Neural cell (in vitro differentiated cells): ENCODE data around the gene PLEKHM1. TPM values are rescaled to one million over a fixed set of nuclear protein-coding genes. Genes with fewer than 3 reads are reported as not detected.
"Not testable (repeated sequence)": the region's sequence is repeated elsewhere in the genome, so short reads cannot be mapped to it uniquely, and the experiment has no call there.

Experiments
- H2AFZ ChIP-seq: fragments of 200-600, 300-800 bp; sonication (generic), shearing (Covaris generic); 2 replicates; pipeline ENCODE4 v1.6.0; 2014; ENCODE audit warnings: low read depth, mild to moderate bottlenecking, antibody characterized with exemption, low read length, moderate library complexity
- H3F3A ChIP-seq: fragments of 200-600 bp; shearing (Covaris generic); 2 replicates; pipeline ENCODE4 v1.6.1; 2016; ENCODE audit warnings: mild to moderate bottlenecking, moderate library complexity, mixed read lengths, antibody characterized with exemption, low read length; ENCODE audit not compliant: insufficient read depth, poor library complexity, severe bottlenecking
- H3K27ac ChIP-seq: fragments of 200-600, 300-800 bp; sonication (generic), shearing (Covaris generic); 2 replicates; pipeline ENCODE4 v1.5.1; 2014; ENCODE audit warnings: mild to moderate bottlenecking, low read length, moderate library complexity
- H3K27me3 ChIP-seq: fragments of 300-800, 200-600 bp; sonication (generic), shearing (Covaris generic); 2 replicates; pipeline ENCODE4 v1.6.0; 2014; ENCODE audit warnings: mild to moderate bottlenecking, low read depth, low read length, moderate library complexity; ENCODE audit not compliant: insufficient read depth
- H3K36me3 ChIP-seq: fragments of 300-800, 200-600 bp; sonication (generic), shearing (Covaris generic); 2 replicates; pipeline ENCODE4 v1.5.1; 2014; ENCODE audit warnings: mild to moderate bottlenecking, antibody characterized with exemption, low read length, moderate library complexity; ENCODE audit not compliant: insufficient read depth
- H3K4me2 ChIP-seq: fragments of 300-800, 200-600 bp; sonication (generic), shearing (Covaris generic); 2 replicates; pipeline ENCODE4 v1.6.0; 2014; ENCODE audit warnings: mild to moderate bottlenecking, low read length
- H3K4me3 ChIP-seq: fragments of 300-800, 200-600 bp; sonication (generic), shearing (Covaris generic); 2 replicates; pipeline ENCODE4 v1.5.1; 2014; ENCODE audit warnings: mild to moderate bottlenecking, low read length, moderate library complexity
- H3K79me2 ChIP-seq: fragments of 200-600 bp; shearing (Covaris generic); replicated peaks from 2 replicates; pipeline ENCODE4 v1.6.0; 2014; ENCODE audit warnings: mild to moderate bottlenecking, low read length, moderate library complexity; ENCODE audit not compliant: insufficient read depth
- H3K9ac ChIP-seq: fragments of 300-800, 200-600 bp; sonication (generic), shearing (Covaris generic); 2 replicates; pipeline ENCODE4 v1.6.1; 2016; ENCODE audit warnings: mild to moderate bottlenecking, low read length, mixed read lengths
- H3K9me2 ChIP-seq: fragments of 200-600 bp; shearing (Covaris generic); 2 replicates; pipeline ENCODE4 v1.6.1; 2016; ENCODE audit warnings: mild to moderate bottlenecking, low read length, mixed read lengths; ENCODE audit not compliant: insufficient read depth
- H3K9me3 ChIP-seq: fragments of 200-600, 300-800 bp; sonication (generic), shearing (Covaris generic); 2 replicates; pipeline ENCODE4 v1.6.1; 2016; ENCODE audit warnings: mild to moderate bottlenecking, mixed run types, low read length, moderate library complexity, mixed read lengths
- H4K20me1 ChIP-seq: fragments of 200-600 bp; shearing (Covaris generic); 2 replicates; pipeline ENCODE4 v1.6.1; 2016; ENCODE audit warnings: mild to moderate bottlenecking, mixed run types; ENCODE audit not compliant: insufficient read depth
- polyA plus RNA-seq: library from polyadenylated mRNA; depleted of rRNA; stranded (reverse); fragments of >200 nt; gene quantifications from 2 replicates; pipeline ENCODE4 v1.2.3, GENCODE V29; 2014

The PLEKHM1 gene
- polyA plus RNA-seq, 1 donor from 2014 or later = 3.1 TPM

DNA sequence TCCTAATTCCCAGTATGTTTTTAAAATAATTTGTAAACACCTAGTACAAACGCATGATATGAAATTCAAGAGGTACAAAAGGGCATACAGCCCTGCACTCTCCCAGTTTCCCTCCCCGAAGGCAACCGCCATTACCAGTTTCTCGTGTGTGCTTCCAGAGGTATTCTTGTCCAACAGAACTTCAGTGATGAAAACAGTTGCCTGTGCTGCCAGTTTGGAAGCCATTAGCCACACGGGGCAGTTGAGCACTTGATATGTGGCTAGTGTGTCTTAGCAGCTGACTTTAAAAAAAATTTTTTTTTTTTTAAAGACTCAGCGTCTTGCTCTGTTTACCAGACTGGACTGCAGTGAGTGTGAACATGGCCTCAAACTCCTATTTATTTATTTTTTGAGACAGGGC lies 7.9 kb upstream of the PLEKHM1 start:
- not testable (repeated sequence) for H3F3A ChIP-seq, H3K9ac ChIP-seq, H3K27ac ChIP-seq

GRCh38 chr17:45497449-45497848 lies 6.9 kb upstream of the PLEKHM1 start:
- H3K27ac ChIP-seq, H3K9ac ChIP-seq, H3K4me2 ChIP-seq, H2AFZ ChIP-seq, H3K9me3 ChIP-seq, H3K27me3 ChIP-seq, H4K20me1 ChIP-seq, H3F3A ChIP-seq, H3K9me2 ChIP-seq, H3K79me2 ChIP-seq, H3K4me3 ChIP-seq, H3K36me3 ChIP-seq: not testable (repeated sequence)

More for the DNA sequence above, 7.9 kb upstream of the PLEKHM1 start:
- H4K20me1 ChIP-seq, H3K4me3 ChIP-seq, H3K9me3 ChIP-seq, H3K27me3 ChIP-seq, H3K79me2 ChIP-seq, H2AFZ ChIP-seq, H3K4me2 ChIP-seq, H3K9me2 ChIP-seq, H3K36me3 ChIP-seq: not testable (repeated sequence)

DNA sequence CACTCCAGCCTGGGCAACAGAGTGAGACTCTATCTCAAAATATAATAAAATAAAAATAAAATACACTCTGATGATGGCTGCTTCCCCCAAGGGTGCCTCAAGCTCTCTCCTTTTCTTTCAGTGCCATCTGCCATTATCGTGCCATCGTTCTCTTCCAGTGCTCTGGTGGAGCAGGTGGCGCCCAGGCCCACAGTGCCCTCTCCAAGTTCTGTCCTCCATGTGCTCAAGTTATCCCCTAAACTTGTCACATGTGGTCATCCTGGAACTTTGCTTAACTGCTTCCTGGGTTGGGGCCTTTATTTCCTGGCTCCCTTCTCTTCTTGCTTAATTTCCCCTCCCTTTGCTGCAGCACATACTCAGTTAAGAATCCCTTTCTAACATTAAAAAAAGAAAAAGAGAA lies 6.0 kb upstream of the PLEKHM1 start:
- H3K4me3 ChIP-seq, H3K9me3 ChIP-seq, H3K36me3 ChIP-seq, H2AFZ ChIP-seq, H3K27me3 ChIP-seq, H3K4me2 ChIP-seq, H3K9ac ChIP-seq, H3K9me2 ChIP-seq, H3F3A ChIP-seq, H3K27ac ChIP-seq, H4K20me1 ChIP-seq, H3K79me2 ChIP-seq: not testable (repeated sequence)

GRCh38 chr17:45494556-45494955 lies 4.0 kb upstream of the PLEKHM1 start:
- H3F3A ChIP-seq, H3K4me2 ChIP-seq, H3K4me3 ChIP-seq, H3K27ac ChIP-seq, H4K20me1 ChIP-seq, H2AFZ ChIP-seq, H3K79me2 ChIP-seq, H3K9ac ChIP-seq, H3K36me3 ChIP-seq, H3K9me2 ChIP-seq, H3K27me3 ChIP-seq, H3K9me3 ChIP-seq: not testable (repeated sequence)

DNA sequence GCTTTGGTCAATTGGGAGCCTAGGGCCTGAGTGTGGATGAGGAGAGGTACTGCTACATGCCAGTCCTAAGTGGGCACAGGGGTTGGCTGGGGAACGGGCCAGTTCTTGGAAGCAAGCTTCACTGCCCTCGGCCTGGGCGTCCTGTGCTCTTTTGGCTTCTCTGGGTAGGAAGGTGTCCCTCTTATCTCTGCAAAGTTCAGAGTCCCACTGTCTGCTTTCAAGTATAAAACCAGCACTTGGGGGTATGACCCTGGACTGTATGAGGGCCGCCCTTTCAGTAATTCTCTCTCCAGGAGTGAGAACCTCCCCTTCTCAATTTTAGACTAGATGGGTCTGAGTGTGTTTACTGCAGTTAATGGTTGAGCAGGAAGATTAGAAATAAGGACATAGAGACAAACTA lies 1.6 kb upstream of the PLEKHM1 start:
- not testable (repeated sequence) for H3K9me3 ChIP-seq, H3K4me2 ChIP-seq, H3K27me3 ChIP-seq, H3K27ac ChIP-seq, H3K79me2 ChIP-seq, H3F3A ChIP-seq, H3K9me2 ChIP-seq, H4K20me1 ChIP-seq, H2AFZ ChIP-seq, H3K4me3 ChIP-seq, H3K9ac ChIP-seq, H3K36me3 ChIP-seq

- not testable (repeated sequence) for H3K27me3 ChIP-seq, H2AFZ ChIP-seq, H3K9me3 ChIP-seq, H3K36me3 ChIP-seq, H3K27ac ChIP-seq, H3K79me2 ChIP-seq, H3K4me2 ChIP-seq, H3K9me2 ChIP-seq, H3F3A ChIP-seq, H4K20me1 ChIP-seq
- peak overlapping the region; percentile 66 for H3K4me3 ChIP-seq
- peak overlapping the region; percentile 68 for H3K9ac ChIP-seq
Measured at GRCh38 chr17:45490198-45490597, 323 bp downstream of the PLEKHM1 start.

DNA sequence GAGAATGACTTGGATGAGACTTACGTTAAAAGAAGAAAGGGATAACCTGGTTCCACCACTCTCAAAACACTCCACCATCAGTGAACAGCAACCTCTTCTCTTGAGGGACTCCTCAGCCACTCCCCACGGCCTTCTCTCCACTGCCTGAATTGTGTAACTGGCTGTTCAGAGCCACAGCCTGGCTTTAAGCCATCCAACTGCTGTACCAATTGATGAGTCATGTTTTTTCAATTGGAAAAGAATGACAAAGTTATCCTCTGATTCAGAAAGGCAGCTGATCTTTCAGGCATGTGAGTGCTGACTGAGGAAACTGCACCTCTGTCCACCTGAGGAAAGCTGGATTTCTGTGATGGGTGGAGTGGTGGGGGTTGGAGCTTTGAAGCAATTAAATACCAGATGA lies 2.8 kb downstream of the PLEKHM1 start:
- H3K27ac ChIP-seq, H3K4me2 ChIP-seq, H3K27me3 ChIP-seq, H3K36me3 ChIP-seq, H3K9me3 ChIP-seq, H3K9me2 ChIP-seq, H4K20me1 ChIP-seq, H3F3A ChIP-seq, H3K4me3 ChIP-seq, H2AFZ ChIP-seq, H3K9ac ChIP-seq, H3K79me2 ChIP-seq: not testable (repeated sequence)

GRCh38 chr17:45483591-45484216 lies 6.8 kb downstream of the PLEKHM1 start:
- H3K36me3 ChIP-seq, H3F3A ChIP-seq, H3K4me3 ChIP-seq, H3K27ac ChIP-seq, H3K9ac ChIP-seq, H4K20me1 ChIP-seq, H3K9me3 ChIP-seq, H3K4me2 ChIP-seq, H3K27me3 ChIP-seq, H3K9me2 ChIP-seq, H2AFZ ChIP-seq, H3K79me2 ChIP-seq: not testable (repeated sequence)
